Lower leg skin (tissue), 3 donors: ENCODE measurements around the gene DGKQ.

Experiments used
- CTCF ChIP-seq, 3 donors: fragments of 450-650 bp; IDR thresholded peaks; one replicate each; pipeline ENCODE4 v1.5.1; 2016; ENCODE audit warnings: antibody characterized with exemption in 3 of 3, mild to moderate bottlenecking in 3 of 3, moderate library complexity in 2 of 3
- POLR2A ChIP-seq, 2 donors: fragments of 450-650 bp; IDR thresholded peaks; one replicate each; pipeline ENCODE4 v1.6.1; 2016 to 2017; ENCODE audit warnings: antibody characterized with exemption in 2 of 2, mild to moderate bottlenecking in 1 of 2, moderate library complexity in 1 of 2

DNA sequence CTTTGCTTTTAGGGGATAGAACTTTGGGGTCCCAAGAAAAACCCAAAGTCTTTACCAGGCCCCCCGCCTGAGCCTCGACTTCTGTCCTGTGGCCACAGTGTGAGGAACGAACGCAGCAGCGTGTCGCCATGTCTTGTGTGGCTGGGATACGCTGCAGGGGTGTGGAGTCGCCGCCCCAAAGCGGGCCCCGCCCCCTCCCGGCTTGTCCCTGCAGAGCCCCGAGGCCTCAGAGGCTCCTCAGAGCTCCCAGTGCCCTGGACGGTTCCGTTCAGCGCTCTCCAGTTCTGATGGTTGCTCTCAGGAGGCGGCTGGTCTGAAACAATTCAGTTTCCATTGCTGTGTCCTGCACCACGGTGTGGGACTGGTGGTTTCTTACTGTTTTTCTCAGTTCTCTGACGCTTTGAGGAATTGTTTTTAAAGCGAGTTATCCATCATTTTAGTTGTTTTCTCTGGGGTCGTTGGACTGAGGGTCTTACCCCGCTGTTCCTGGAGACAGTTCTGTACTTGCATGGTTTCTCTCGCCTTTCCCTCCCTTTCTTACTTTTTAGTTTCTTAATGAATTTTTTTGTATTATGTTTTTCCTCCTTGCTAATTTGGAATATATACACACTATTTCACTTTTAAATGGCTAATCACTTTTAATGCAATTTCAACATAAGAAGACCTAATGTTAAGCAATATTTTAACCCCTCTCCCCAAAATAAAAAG, 11.9 kb upstream of the DGKQ start:
- TF ChIP-seq CTCF (IDR thresholded peaks at IDR 0.05) (no peak), POLR2A (IDR thresholded peaks at IDR 0.05) (no peak)
